ENCODE measurements around the gene SLC25A41. TPM values are rescaled to one million over a fixed set of nuclear protein-coding genes. Genes with fewer than 3 reads are reported as not detected.
A peak's percentile ranks its signal among the peaks of the same experiment; 100 is the strongest.

Gene SLC25A41
- total and polyA plus RNA-seq, 9 of the 15 experiments (the other 6 are each of a cell fraction or from before 2014, with no cell fraction given): 0.08 to 4.2 (median 1.6) TPM

GRCh38 chr19:6429419-6430221, 3.9 kb downstream of the SLC25A41 start (continued):
- TF ChIP-seq MYC (IDR thresholded peaks at IDR 0.05; ENCODE audit: low read depth, low read length): peak; percentile 71
- TF ChIP-seq MYC (CRISPR knock-in tag; IDR thresholded peaks at IDR 0.05; ENCODE audit: borderline replicate concordance, low read depth): no peak
- TF ChIP-seq HDAC1 (IDR thresholded peaks at IDR 0.05): peak in 1 of 2 experiments; percentile 81; a peak in 2 of 4 replicates
- TF ChIP-seq SMAD2 (IDR thresholded peaks at IDR 0.05; ENCODE audit: low read depth, low read length): no peak
- no peak for TF ChIP-seq TBP (optimal IDR thresholded peaks at IDR 0.05; ENCODE audit: low read depth, low read length)
- TF ChIP-seq NR2C2 (CRISPR knock-in tag; IDR thresholded peaks at IDR 0.05): 0 out of 2 replicates have a peak, but pooled peaks have one; percentile 37
- TF ChIP-seq NR2C2 (tag; IDR thresholded peaks at IDR 0.05): no peak
- no peak for TF ChIP-seq KDM2B (CRISPR knock-in tag; IDR thresholded peaks at IDR 0.05)
- TF ChIP-seq ZC3H8 (IDR thresholded peaks at IDR 0.05): peak; percentile 58; the same call in 1 of the 2 replicates
- peak; percentile 86 for TF ChIP-seq EP400 (IDR thresholded peaks at IDR 0.05)
- TF ChIP-seq TAF7 (tag; IDR thresholded peaks at IDR 0.05): no peak
- peak in 1 of 2 experiments; percentile 35; a peak in 2 of 4 replicates for TF ChIP-seq NRF1 (conservative IDR thresholded peaks at IDR 0.05 in 1 of 2, IDR thresholded peaks at IDR 0.05 in 1 of 2)
- TF ChIP-seq CBFB (CRISPR knock-in tag; IDR thresholded peaks at IDR 0.05): no peak
- peak; percentile 36 for TF ChIP-seq SAP30 (IDR thresholded peaks at IDR 0.05; ENCODE audit: borderline replicate concordance, insufficient read depth, low read depth, low read length, poor library complexity, severe bottlenecking)
- no peak for TF ChIP-seq THAP12 (CRISPR knock-in tag; IDR thresholded peaks at IDR 0.05)
- TF ChIP-seq HOXB6 (CRISPR knock-in tag; IDR thresholded peaks at IDR 0.05; ENCODE audit: borderline replicate concordance): no peak
- peak; percentile 35; the same call in 1 of the 2 replicates for TF ChIP-seq SP1 (CRISPR knock-in tag; IDR thresholded peaks at IDR 0.05)
